ENCODE data around the gene RAD51B. TPM values are rescaled to one million over a fixed set of nuclear protein-coding genes. Genes with fewer than 3 reads are reported as not detected.

Gene RAD51B
- polyA plus RNA-seq, 3 donors: 3.6 to 11.6 (median 9.4) TPM

DNA sequence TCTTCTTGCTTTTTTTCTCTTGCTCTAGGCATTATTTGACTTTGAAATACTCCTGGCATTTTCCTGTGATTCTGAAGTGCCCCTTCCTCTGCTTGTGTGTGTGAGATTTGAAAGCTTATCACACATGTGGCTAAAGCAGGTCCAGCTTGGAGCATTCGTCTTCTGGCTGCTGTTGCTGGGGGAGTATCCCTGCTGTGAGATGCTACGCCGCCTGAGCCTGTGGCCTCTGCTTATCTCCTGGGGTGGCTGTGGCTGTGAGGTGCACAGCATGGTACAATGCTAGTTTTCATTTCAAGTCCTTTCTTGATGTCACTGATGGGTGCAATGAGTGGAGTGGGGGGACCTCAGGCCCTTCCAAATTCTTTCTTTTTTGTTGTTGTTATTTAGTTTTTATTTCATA lies 601.5 kb downstream of the RAD51B start:
- peaks cover 0 to 2% (median 0%) of the 10 kb centered on the region in 3 donors for H3K27me3 Mint-ChIP-seq (ENCODE audit: low read depth in 3 of 3)
- Histone ChIP-seq H3K4me2 (replicated peaks; ENCODE audit: extremely low read depth, low read length, poor library complexity, severe bottlenecking) (no peak overlapping the region), H3K4me3 (replicated peaks in 1 of 3; ENCODE audit: low read depth in 2 of 3, low read length in 3 of 3) (no peak overlapping the region), H3K79me2 (ENCODE audit: insufficient read depth, low read length) (no peaks in the 10 kb centered on the region), H4K20me1 (ENCODE audit: insufficient read depth, low read length) (no peaks in the 10 kb centered on the region), H2AFZ (ENCODE audit: insufficient read depth, low read depth, low read length, poor library complexity, severe bottlenecking) (no peak overlapping the region), H3K36me3 (replicated peaks in 1 of 2; ENCODE audit: control insufficient read depth in 1 of 2, insufficient read depth in 2 of 2, low read length in 2 of 2) (no peaks in the 10 kb centered on the region), H3K4me1 (ENCODE audit: control insufficient read depth in 1 of 2, insufficient read depth in 2 of 2, low read length in 2 of 2) (peaks cover 8 to 13% of the 10 kb centered on the region in 2 donors), H3K9me3 (replicated peaks in 1 of 2; ENCODE audit: control insufficient read depth in 1 of 2, insufficient read depth in 1 of 2, low read length in 2 of 2) (no peaks in the 10 kb centered on the region), H3K9ac (ENCODE audit: insufficient read depth, low read length, poor library complexity, severe bottlenecking) (no peak overlapping the region), H3K27me3 (ENCODE audit: control insufficient read depth in 2 of 2, insufficient read depth in 2 of 2, low read length in 2 of 2) (no peaks in the 10 kb centered on the region), H3K27ac (ENCODE audit: low read depth in 1 of 2, low read length in 2 of 2) (no peak overlapping the region)
- no peak for DNase-seq
- H3K9me3 Mint-ChIP-seq: no peaks in the 10 kb centered on the region
- H3K36me3 Mint-ChIP-seq: no peaks in the 10 kb centered on the region
- H3K4me3 Mint-ChIP-seq: no peak overlapping the region
- H3K27ac Mint-ChIP-seq: no peak overlapping the region
- intact Hi-C loops (cut with micrococcal nuclease): no loop called here
- WGBS (ENCODE audit: insufficient coverage): 100% methylated on average over 3 of the region's 3 CpGs
- H3K4me1 Mint-ChIP-seq: peaks cover 14% of the 10 kb centered on the region
- TF ChIP-seq, protein P1, sequence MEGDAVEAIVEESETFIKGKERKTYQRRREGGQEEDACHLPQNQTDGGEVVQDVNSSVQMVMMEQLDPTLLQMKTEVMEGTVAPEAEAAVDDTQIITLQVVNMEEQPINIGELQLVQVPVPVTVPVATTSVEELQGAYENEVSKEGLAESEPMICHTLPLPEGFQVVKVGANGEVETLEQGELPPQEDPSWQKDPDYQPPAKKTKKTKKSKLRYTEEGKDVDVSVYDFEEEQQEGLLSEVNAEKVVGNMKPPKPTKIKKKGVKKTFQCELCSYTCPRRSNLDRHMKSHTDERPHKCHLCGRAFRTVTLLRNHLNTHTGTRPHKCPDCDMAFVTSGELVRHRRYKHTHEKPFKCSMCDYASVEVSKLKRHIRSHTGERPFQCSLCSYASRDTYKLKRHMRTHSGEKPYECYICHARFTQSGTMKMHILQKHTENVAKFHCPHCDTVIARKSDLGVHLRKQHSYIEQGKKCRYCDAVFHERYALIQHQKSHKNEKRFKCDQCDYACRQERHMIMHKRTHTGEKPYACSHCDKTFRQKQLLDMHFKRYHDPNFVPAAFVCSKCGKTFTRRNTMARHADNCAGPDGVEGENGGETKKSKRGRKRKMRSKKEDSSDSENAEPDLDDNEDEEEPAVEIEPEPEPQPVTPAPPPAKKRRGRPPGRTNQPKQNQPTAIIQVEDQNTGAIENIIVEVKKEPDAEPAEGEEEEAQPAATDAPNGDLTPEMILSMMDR (IDR thresholded peaks at IDR 0.05): no peak

DNA sequence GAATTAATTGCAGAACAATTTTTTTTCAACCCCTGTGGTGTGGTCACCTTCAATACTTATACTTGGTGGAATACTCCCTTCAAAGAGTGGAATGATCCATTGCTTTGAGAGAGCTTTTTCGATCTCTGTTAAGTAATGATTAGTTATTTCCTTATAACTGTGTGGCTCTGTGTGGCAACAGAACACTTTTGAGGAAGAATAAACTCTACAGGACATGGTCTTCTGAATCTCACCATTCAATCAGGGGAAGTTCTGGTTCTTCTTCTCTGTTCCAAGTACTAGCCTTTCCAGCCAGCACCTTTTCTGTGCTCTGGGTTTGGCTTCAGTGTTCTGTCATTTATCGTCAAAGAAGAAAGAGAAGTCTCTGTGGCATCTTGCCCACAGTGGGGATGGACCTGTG lies 604.1 kb downstream of the RAD51B start:
- Histone ChIP-seq H3K4me2 (replicated peaks; ENCODE audit: extremely low read depth, low read length, poor library complexity, severe bottlenecking) (no peak overlapping the region), H3K9me3 (replicated peaks in 1 of 2; ENCODE audit: control insufficient read depth in 1 of 2, insufficient read depth in 1 of 2, low read length in 2 of 2) (no peaks in the 10 kb centered on the region), H3K36me3 (replicated peaks in 1 of 2; ENCODE audit: control insufficient read depth in 1 of 2, insufficient read depth in 2 of 2, low read length in 2 of 2) (no peaks in the 10 kb centered on the region), H3K4me3 (replicated peaks in 1 of 3; ENCODE audit: low read depth in 2 of 3, low read length in 3 of 3) (no peak overlapping the region), H4K20me1 (ENCODE audit: insufficient read depth, low read length) (no peaks in the 10 kb centered on the region), H3K9ac (ENCODE audit: insufficient read depth, low read length, poor library complexity, severe bottlenecking) (no peak overlapping the region), H3K79me2 (ENCODE audit: insufficient read depth, low read length) (no peaks in the 10 kb centered on the region), H3K27ac (ENCODE audit: low read depth in 1 of 2, low read length in 2 of 2) (peak overlapping the region in 1 of 2 donors; percentile 16), H3K4me1 (ENCODE audit: control insufficient read depth in 1 of 2, insufficient read depth in 2 of 2, low read length in 2 of 2) (peaks cover 8 to 13% of the 10 kb centered on the region in 2 donors), H2AFZ (ENCODE audit: insufficient read depth, low read depth, low read length, poor library complexity, severe bottlenecking) (no peak overlapping the region), H3K27me3 (ENCODE audit: control insufficient read depth in 2 of 2, insufficient read depth in 2 of 2, low read length in 2 of 2) (no peaks in the 10 kb centered on the region)
- DNase-seq: peak; percentile 23 to 47 (median 37)
- intact Hi-C loops (cut with micrococcal nuclease): no loop called here
- peaks cover 0 to 1% (median 0%) of the 10 kb centered on the region in 3 donors for H3K27me3 Mint-ChIP-seq (ENCODE audit: low read depth in 3 of 3)
- WGBS (ENCODE audit: insufficient coverage): no CpG with 5 or more reads among the region's 2 CpGs
- H3K4me3 Mint-ChIP-seq: peak overlapping the region in 1 of 2 donors; percentile 54
- peaks cover 0 to 2% (median 0%) of the 10 kb centered on the region in 7 donors for H3K9me3 Mint-ChIP-seq
- H3K4me1 Mint-ChIP-seq: peaks cover 15% of the 10 kb centered on the region
- no peaks in the 10 kb centered on the region for H3K36me3 Mint-ChIP-seq
- peak overlapping the region in 5 of 7 donors; percentile 13 to 79 (median 56) for H3K27ac Mint-ChIP-seq
- TF ChIP-seq, protein P1 (IDR thresholded peaks at IDR 0.05): no peak
